Head of caudate nucleus (tissue), 42 donors: ENCODE measurements around the gene RNF152.
"Not testable (repeated sequence)": the region's sequence is repeated elsewhere in the genome, so short reads cannot be mapped to it uniquely, and the experiment has no call there.

ENCODE experiments used
- DNase-seq, 42 donors: peaks; one replicate each; pipeline versions ENCODE4 v3.0.0 to v3.0.0-alpha.2; 2020 to 2021; ENCODE audit warnings: mixed read lengths in 7 of 42
- intact Hi-C: fragments of 100-400 bp; cut with DNase I; formaldehyde crosslinking; loops from one replicate; pipeline ENCODE4 v1.15.0; 2022

The RNF152 gene

GRCh38 chr18:61831071-61831470, 61.7 kb downstream of the RNF152 start:
- intact Hi-C loops, result no loop called here
- DNase-seq, result no peak

GRCh38 chr18:61829108-61829507, 63.7 kb downstream of the RNF152 start:
- DNase-seq, result no peak
- intact Hi-C loops, result no loop called here

GRCh38 chr18:61827591-61827990, 65.2 kb downstream of the RNF152 start:
- intact Hi-C loops, result no loop called here
- no peak for DNase-seq

DNA sequence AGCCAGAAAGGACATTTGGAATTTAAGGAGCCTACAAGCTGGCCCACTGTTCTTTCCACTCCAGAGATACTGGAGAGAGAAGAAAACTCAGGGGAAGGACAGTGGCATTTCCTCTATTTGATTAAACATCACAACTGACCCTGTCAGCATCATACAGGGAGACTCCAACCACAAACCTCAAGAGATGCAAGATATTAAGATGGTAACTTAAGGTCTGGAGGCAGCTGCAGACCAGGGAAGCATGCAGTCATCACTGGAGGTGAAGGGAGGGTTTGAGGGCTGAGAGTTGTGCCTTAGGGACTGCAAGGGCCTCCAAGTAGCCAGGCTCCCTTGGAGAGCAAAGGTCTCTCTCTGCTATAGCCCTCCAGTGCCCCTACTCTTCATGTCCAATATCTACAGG, 67.4 kb downstream of the RNF152 start:
- intact Hi-C loops, result no loop called here
- DNase-seq, result no peak

DNA sequence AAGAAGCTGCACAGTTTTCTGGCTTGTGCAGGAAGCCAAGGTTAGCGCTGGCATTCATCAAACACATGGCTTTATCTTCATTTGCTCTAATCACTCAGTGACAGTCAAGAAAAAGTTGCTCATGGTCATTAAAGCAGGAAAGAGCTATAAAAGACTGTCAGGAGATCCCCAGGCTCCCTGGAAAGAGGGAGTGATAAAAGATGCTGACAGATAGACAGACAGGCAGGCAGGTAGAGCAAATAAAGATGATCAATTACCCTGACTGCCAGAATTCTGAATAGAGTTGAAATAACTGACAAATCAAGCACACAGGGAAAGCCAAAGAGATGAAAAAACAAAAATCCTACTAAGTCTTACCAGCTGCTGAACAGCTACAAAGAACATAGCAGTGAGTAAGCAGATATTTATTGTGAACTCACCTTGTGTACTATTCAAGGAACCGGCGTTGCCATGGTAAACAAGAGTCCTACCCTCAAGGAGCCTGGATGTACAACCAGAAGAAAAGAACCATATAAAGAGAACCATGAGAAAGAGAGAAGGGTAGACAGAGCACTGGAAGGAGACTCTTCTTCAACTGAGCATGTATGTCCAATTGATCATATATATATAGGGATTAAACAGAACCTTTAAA, 68.0 kb downstream of the RNF152 start:
- intact Hi-C loops, result no loop called here
- no peak for DNase-seq

GRCh38 chr18:61823595-61823994, 69.2 kb downstream of the RNF152 start:
- intact Hi-C loops, result no loop called here
- DNase-seq, result no peak

- intact Hi-C loops, result no loop called here
- no peak for DNase-seq
Measured at GRCh38 chr18:61822879-61823278, 69.9 kb downstream of the RNF152 start.

- intact Hi-C loops, result no loop called here
- no peak for DNase-seq
Measured at GRCh38 chr18:61821748-61822147, 71.1 kb downstream of the RNF152 start.

GRCh38 chr18:61820882-61821281, 71.9 kb downstream of the RNF152 start:
- intact Hi-C loops, result no loop called here
- DNase-seq, result no peak

GRCh38 chr18:61817086-61817485, 75.7 kb downstream of the RNF152 start:
- intact Hi-C loops, result no loop called here
- DNase-seq, result no peak

- intact Hi-C loops, result no loop called here
- no peak for DNase-seq
Measured at GRCh38 chr18:61815885-61816470, 76.8 kb downstream of the RNF152 start.

DNA sequence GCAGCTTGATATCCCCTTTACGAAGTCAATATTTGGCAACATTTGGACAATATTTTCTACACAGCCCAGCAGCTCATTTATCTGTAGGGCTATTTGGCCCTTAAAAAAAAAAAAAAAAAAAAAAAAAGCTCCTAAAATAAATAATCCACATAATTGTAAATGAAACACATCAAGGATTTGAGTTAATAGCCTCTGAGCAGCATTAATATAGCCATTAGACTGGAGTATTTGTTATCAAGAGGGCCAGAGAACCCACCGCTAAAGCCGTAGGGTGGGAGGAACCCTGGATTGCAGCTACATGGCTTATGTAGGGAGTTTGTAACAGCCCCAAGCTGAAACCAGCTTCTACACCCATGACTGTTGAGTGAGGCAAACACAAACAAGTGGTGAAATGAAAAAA, 84.5 kb downstream of the RNF152 start:
- DNase-seq, result no peak
- intact Hi-C loops, result no loop called here

GRCh38 chr18:61803393-61803792, 89.4 kb downstream of the RNF152 start:
- intact Hi-C loops, result no loop called here
- no peak for DNase-seq

GRCh38 chr18:61797696-61798590, 94.9 kb downstream of the RNF152 start:
- DNase-seq, result no peak
- intact Hi-C loops, result no loop called here

GRCh38 chr18:61791031-61791430, 101.8 kb downstream of the RNF152 start:
- intact Hi-C loops, result no loop called here
- no peak for DNase-seq

DNA sequence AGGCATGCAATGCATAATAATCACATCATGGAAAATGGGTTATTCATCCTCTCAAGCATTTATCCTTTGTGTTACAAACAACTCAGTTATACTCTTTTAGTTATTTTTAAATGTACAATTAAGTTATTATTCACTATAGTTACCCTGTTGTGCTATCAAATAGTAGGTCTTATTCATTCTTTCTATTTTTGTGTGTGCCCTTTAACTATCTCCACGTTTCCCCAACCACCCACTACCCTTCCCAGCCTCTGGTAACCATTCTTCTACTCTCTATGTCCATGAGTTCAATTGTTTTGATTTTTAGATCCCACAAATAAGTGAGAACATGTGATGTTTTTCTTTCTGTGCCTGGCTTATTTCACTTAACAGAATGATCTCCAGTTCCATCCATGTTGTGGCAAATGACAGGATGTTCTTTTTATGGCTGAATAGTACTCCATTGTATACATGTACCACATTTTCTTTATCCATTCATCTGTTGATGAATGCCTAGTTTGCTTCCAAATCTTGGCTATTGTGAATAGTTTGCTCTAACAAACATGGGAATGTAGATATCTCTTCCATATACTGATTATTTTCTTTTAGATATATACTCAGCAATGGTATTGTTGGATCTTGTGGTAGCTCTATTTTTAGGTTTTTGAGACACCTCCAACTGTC, 105.7 kb downstream of the RNF152 start:
- DNase-seq, intact Hi-C loops: not testable (repeated sequence)

GRCh38 chr18:61785588-61785987, 107.2 kb downstream of the RNF152 start:
- intact Hi-C loops, result no loop called here
- no peak for DNase-seq

- no peak for DNase-seq
- intact Hi-C loops, result no loop called here
Measured at GRCh38 chr18:61784834-61785233, 108.0 kb downstream of the RNF152 start.

GRCh38 chr18:61782545-61782944, 110.3 kb downstream of the RNF152 start:
- intact Hi-C loops, result no loop called here
- no peak for DNase-seq

- intact Hi-C loops, DNase-seq: not testable (repeated sequence)
Measured at GRCh38 chr18:61776201-61776600, 116.6 kb downstream of the RNF152 start.
